SK-N-SH treated with all-trans-retinoic acid at 6 μM for 48 hours (cell line): ENCODE data around the gene NFKBIZ.

Experiments
- ARNTL ChIP-seq: fragments of 450-650 bp; formaldehyde crosslinking; IDR thresholded peaks from 2 replicates; pipeline ENCODE4 v1.5.0; 2020; ENCODE audit warnings: low read depth, mild to moderate bottlenecking, moderate library complexity, borderline replicate concordance
- CSDC2 ChIP-seq: fragments of 250-450 bp; sonication (Bioruptor Pico); IDR thresholded peaks from 2 replicates; pipeline ENCODE4 v1.5.0; 2020; ENCODE audit warnings: mild to moderate bottlenecking, moderate library complexity
- ESRRG ChIP-seq: fragments of 250-450 bp; sonication (Bioruptor Pico); IDR thresholded peaks from 2 replicates; pipeline ENCODE4 v1.6.1; 2021; ENCODE audit warnings: mild to moderate bottlenecking
- GLIS3 ChIP-seq: fragments of 250-450 bp; sonication (Bioruptor Pico); IDR thresholded peaks from 2 replicates; pipeline ENCODE4 v1.5.0; 2020; ENCODE audit warnings: mild to moderate bottlenecking, moderate library complexity
- RARB ChIP-seq: fragments of 250-450 bp; sonication (Bioruptor Pico); IDR thresholded peaks from 2 replicates; pipeline ENCODE4 v1.8.0; 2021; ENCODE audit warnings: mild to moderate bottlenecking, moderate library complexity
- SNAI2 ChIP-seq: fragments of 250-450 bp; sonication (Bioruptor Pico); IDR thresholded peaks from 2 replicates; pipeline ENCODE4 v1.5.0; 2020; ENCODE audit warnings: mild to moderate bottlenecking, moderate library complexity
- TCF4 ChIP-seq: fragments of 250-450 bp; sonication (Bioruptor Pico); IDR thresholded peaks from 2 replicates; pipeline ENCODE4 v1.8.0; 2021; ENCODE audit warnings: mild to moderate bottlenecking, moderate library complexity, borderline replicate concordance
- ZFP3 ChIP-seq: fragments of 250-450 bp; sonication (Bioruptor Pico); IDR thresholded peaks from 2 replicates; pipeline ENCODE4 v1.5.0; 2020; ENCODE audit warnings: mild to moderate bottlenecking, moderate library complexity
- ZFP30 ChIP-seq: fragments of 450-650 bp; formaldehyde crosslinking; IDR thresholded peaks from 2 replicates; pipeline ENCODE4 v1.5.0; 2022; ENCODE audit warnings: mild to moderate bottlenecking, moderate library complexity
- ZNF565 ChIP-seq: fragments of 450-650 bp; formaldehyde crosslinking; conservative IDR thresholded peaks from 2 replicates; pipeline ENCODE4 v1.5.0; 2020; ENCODE audit warnings: low read depth, mild to moderate bottlenecking, moderate library complexity
- ZNF70 ChIP-seq: fragments of 450-650 bp; formaldehyde crosslinking; IDR thresholded peaks from 2 replicates; pipeline ENCODE4 v1.5.0; 2020; ENCODE audit warnings: mild to moderate bottlenecking, moderate library complexity
- TF ChIP-seq, protein P1 (sequence below): fragments of 250-450 bp; sonication (Bioruptor Pico); IDR thresholded peaks from 2 replicates; pipeline ENCODE4 v1.8.0; 2020; ENCODE audit warnings: mild to moderate bottlenecking, moderate library complexity, borderline replicate concordance
- TF ChIP-seq, protein P2 (sequence below): fragments of 250-450 bp; sonication (Bioruptor Pico); IDR thresholded peaks from 2 replicates; pipeline ENCODE4 v1.8.0; 2021; ENCODE audit warnings: low read depth, mild to moderate bottlenecking, moderate library complexity, borderline replicate concordance

DNA sequence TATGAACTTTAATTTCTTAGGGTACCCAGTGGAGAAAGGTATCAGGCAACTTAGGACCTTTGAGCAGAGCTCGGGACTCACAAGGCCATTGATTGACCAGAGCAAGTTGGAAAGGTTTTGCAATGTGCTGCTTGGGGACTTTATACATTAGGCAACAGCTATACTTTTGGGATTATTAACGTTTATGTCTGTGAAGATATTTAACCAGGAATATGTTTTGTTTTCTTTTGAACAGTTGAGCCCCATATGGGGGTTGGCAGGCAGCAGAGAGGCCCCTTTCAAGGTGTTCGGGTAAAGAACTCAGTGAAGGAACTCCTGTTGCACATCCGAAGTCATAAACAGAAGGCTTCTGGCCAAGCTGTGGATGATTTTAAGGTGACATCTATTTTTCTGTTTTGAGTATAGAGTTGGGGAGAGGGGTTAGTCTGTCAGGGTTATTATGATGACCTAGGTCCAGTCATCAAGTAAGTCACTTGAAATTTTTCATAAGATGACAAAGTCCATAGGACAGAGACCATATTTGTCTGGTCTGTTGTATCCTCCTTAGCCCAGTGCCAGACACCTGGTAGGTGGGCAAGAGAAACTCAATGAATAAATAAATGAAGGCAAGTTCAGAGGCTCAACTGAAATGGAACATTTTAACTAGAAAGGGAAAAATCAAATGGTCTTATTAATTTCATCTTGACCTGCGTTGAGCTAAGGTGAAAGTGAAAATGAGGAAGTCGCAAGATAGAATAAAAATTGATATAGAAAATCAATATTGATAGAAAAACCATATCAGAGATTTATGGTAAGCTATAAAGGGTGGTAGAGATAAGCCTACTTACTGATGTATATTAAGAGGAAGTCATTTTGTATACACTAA is 2.8 kb downstream of the NFKBIZ start:
- TF ChIP-seq ZFP3 (CRISPR knock-in tag) (no peak), GLIS3 (no peak), ZNF565 (CRISPR knock-in tag) (no peak), ZFP30 (CRISPR knock-in tag) (no peak), SNAI2 (CRISPR knock-in tag) (no peak), RARB (CRISPR knock-in tag) (no peak), ZNF70 (CRISPR knock-in tag) (no peak), ARNTL (CRISPR knock-in tag) (no peak), CSDC2 (no peak), ESRRG (no peak), TCF4 (CRISPR knock-in tag) (no peak)
- TF ChIP-seq, protein P1, sequence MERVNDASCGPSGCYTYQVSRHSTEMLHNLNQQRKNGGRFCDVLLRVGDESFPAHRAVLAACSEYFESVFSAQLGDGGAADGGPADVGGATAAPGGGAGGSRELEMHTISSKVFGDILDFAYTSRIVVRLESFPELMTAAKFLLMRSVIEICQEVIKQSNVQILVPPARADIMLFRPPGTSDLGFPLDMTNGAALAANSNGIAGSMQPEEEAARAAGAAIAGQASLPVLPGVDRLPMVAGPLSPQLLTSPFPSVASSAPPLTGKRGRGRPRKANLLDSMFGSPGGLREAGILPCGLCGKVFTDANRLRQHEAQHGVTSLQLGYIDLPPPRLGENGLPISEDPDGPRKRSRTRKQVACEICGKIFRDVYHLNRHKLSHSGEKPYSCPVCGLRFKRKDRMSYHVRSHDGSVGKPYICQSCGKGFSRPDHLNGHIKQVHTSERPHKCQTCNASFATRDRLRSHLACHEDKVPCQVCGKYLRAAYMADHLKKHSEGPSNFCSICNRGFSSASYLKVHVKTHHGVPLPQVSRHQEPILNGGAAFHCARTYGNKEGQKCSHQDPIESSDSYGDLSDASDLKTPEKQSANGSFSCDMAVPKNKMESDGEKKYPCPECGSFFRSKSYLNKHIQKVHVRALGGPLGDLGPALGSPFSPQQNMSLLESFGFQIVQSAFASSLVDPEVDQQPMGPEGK (CRISPR knock-in tag) = no peak
- TF ChIP-seq, protein P2, sequence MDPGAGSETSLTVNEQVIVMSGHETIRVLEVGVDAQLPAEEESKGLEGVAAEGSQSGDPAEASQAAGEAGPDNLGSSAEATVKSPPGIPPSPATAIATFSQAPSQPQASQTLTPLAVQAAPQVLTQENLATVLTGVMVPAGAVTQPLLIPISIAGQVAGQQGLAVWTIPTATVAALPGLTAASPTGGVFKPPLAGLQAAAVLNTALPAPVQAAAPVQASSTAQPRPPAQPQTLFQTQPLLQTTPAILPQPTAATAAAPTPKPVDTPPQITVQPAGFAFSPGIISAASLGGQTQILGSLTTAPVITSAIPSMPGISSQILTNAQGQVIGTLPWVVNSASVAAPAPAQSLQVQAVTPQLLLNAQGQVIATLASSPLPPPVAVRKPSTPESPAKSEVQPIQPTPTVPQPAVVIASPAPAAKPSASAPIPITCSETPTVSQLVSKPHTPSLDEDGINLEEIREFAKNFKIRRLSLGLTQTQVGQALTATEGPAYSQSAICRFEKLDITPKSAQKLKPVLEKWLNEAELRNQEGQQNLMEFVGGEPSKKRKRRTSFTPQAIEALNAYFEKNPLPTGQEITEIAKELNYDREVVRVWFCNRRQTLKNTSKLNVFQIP = no peak
